OCI-LY1 (cell line): ENCODE data around the gene CLRN1.

Experiments used
- EZH2 ChIP-seq: fragments of 200-600 bp; sonication (generic), shearing (Covaris generic); IDR thresholded peaks from 2 replicates; pipeline ENCODE4 v1.8.0; 2017; ENCODE audit warnings: borderline replicate concordance, mixed run types, mild to moderate bottlenecking, antibody characterized with exemption, low read length, moderate library complexity, mixed read lengths
- TF ChIP-seq, protein P1 (sequence below): fragments of 200-600 bp; sonication (generic), shearing (Covaris generic); IDR thresholded peaks from 2 replicates; pipeline ENCODE4 v1.5.1; 2017; ENCODE audit warnings: mild to moderate bottlenecking, antibody characterized with exemption, low read length, moderate library complexity, mixed read lengths

DNA sequence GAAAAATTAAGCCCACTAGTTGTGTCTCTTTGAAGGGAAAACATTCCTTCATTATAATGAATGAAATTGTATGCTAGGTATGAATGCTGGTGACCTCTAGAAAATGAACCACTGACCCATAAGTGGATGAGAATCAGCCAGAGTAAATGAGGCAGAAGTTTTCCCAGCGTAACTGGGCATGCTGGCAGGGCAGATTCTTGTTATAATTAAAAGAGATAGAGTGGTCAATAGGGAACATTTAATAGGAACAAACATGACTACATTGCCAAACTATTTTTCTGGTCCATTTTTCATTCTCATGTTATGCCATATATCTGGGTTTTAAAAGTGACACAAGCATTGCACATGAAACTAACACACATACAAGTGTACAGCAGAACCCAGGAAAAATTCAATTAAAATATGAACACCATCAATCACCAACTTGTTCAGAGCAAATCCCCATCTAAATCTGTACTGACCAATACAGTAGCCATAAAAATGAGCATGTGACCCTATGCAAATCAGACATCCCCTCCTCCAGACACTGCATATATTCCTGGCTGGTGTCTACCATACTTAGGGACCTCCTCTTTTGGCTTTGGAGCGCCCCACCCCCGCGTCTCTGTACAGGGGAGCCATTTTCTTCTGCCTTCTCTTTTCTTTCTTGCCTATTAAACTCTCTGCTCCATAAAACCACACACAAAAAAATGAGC, 4.0 kb downstream of the CLRN1 start:
- TF ChIP-seq, protein P1, sequence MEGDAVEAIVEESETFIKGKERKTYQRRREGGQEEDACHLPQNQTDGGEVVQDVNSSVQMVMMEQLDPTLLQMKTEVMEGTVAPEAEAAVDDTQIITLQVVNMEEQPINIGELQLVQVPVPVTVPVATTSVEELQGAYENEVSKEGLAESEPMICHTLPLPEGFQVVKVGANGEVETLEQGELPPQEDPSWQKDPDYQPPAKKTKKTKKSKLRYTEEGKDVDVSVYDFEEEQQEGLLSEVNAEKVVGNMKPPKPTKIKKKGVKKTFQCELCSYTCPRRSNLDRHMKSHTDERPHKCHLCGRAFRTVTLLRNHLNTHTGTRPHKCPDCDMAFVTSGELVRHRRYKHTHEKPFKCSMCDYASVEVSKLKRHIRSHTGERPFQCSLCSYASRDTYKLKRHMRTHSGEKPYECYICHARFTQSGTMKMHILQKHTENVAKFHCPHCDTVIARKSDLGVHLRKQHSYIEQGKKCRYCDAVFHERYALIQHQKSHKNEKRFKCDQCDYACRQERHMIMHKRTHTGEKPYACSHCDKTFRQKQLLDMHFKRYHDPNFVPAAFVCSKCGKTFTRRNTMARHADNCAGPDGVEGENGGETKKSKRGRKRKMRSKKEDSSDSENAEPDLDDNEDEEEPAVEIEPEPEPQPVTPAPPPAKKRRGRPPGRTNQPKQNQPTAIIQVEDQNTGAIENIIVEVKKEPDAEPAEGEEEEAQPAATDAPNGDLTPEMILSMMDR: no peak
- no peak for TF ChIP-seq EZH2
